Brain microvascular endothelial cell (primary cell): ENCODE results near the gene CLEC6A.
"Not testable (repeated sequence)": the region's sequence is repeated elsewhere in the genome, so short reads cannot be mapped to it uniquely, and the experiment has no call there.

Experiments
- DNase-seq: peaks from one replicate; pipeline ENCODE4 v3.0.0-alpha.2; 2020
- H3K27ac ChIP-seq: fragments of 250-450 bp; sonication (Bioruptor Pico); 2 replicates; pipeline ENCODE4 v1.5.1; 2020; ENCODE audit warnings: mild to moderate bottlenecking, moderate library complexity
- H3K27me3 ChIP-seq: fragments of 250-450 bp; sonication (Bioruptor Pico); replicated peaks from 2 replicates; pipeline ENCODE4 v1.5.1; 2020; ENCODE audit warnings: mild to moderate bottlenecking
- H3K36me3 ChIP-seq: fragments of 250-450 bp; sonication (Bioruptor Pico); replicated peaks from 2 replicates; pipeline ENCODE4 v1.5.1; 2020; ENCODE audit warnings: mild to moderate bottlenecking
- H3K4me3 ChIP-seq: 2 replicates; pipeline ENCODE4 v1.5.1; 2011; ENCODE audit warnings: low read depth, mild to moderate bottlenecking, control low read depth, low read length, moderate library complexity
- in situ Hi-C: cut with HindIII; loops from 2 replicates; pipeline ENCODE4 v1.10.0; 2017; ENCODE audit warnings: low sequenced_read_pairs, low pct_ligation_motif_present
- TF ChIP-seq, protein P1 (sequence below): IDR thresholded peaks from 2 replicates; pipeline ENCODE4 v1.5.1; 2011; ENCODE audit warnings: low read depth, mild to moderate bottlenecking, moderate library complexity, low read length, control low read depth, inconsistent platforms; ENCODE audit errors: missing control alignments

CLEC6A gene

GRCh38 chr12:8455727-8456360 is at the start of gene CLEC6A:
TSS of gene CLEC6A (plus strand) at chr12:8455962. CDS start at chr12:8456112, 150 bp downstream.
- H3K4me3 ChIP-seq, result no peak within 1 kb of the TSS
- in situ Hi-C loops, result no loop called here
- no peak within 1 kb of the TSS for H3K27ac ChIP-seq

DNA sequence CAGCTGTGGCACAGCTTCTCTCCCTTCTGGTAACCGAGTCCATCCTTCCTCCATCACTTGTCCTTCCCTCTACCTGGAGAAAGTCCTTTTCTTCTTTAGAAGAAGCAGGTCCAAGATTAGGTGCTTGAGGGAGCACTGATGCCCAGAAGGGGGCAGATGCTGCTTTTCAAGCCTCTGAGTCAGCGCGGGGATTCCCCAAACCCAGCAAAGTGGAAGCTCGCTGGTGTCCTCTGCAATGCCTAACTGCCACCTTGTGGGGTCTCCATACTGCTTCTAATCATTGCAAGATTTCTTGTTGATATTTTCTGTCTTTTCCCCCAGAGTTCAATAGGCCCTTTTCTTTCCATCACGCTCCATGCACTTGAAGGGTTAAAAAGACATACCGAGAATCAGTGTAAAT is 36.2 kb upstream of the CLEC6A start:
- not testable (repeated sequence) for H3K27ac ChIP-seq

More at GRCh38 chr12:8455727-8456360, at the start of gene CLEC6A:
- TF ChIP-seq, protein P1, sequence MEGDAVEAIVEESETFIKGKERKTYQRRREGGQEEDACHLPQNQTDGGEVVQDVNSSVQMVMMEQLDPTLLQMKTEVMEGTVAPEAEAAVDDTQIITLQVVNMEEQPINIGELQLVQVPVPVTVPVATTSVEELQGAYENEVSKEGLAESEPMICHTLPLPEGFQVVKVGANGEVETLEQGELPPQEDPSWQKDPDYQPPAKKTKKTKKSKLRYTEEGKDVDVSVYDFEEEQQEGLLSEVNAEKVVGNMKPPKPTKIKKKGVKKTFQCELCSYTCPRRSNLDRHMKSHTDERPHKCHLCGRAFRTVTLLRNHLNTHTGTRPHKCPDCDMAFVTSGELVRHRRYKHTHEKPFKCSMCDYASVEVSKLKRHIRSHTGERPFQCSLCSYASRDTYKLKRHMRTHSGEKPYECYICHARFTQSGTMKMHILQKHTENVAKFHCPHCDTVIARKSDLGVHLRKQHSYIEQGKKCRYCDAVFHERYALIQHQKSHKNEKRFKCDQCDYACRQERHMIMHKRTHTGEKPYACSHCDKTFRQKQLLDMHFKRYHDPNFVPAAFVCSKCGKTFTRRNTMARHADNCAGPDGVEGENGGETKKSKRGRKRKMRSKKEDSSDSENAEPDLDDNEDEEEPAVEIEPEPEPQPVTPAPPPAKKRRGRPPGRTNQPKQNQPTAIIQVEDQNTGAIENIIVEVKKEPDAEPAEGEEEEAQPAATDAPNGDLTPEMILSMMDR, result no peak
- Histone ChIP-seq H3K27me3 (no peaks in the 10 kb centered on the region), H3K36me3 (no peaks in the 10 kb centered on the region)
- DNase-seq, result no peak

DNA sequence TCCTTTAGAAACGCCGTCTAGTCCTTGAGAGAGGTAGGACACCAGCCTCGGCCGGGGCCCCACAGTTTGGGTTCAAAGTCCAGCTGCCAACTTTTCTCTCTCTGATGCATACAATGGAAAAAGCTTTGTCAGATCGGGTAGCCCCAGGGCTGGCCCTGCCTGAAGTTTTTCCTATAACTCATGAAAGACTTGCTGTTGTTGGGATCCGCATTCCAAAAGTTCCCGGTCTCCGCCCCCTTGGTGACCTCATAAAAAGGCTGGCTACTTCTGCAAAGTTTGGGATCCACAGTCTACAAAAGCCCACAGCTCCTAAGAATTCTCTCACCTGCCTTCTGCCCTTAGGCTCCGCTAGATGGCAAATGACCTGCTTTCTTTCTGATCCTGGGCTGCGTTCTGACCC is 35.3 kb upstream of the CLEC6A start:
- no peaks in the 10 kb centered on the region for H3K36me3 ChIP-seq
- in situ Hi-C loops, result no loop called here
- H3K27ac ChIP-seq, result no peak overlapping the region
- H3K4me3 ChIP-seq, result no peak overlapping the region
- TF ChIP-seq, protein P1, result no peak
- no peak for DNase-seq
- H3K27me3 ChIP-seq, result no peaks in the 10 kb centered on the region

More for the DNA sequence above, 36.2 kb upstream of the CLEC6A start:
- in situ Hi-C loops, DNase-seq, H3K27me3 ChIP-seq, H3K4me3 ChIP-seq, H3K36me3 ChIP-seq: not testable (repeated sequence)

GRCh38 chr12:8444536-8445278 is 11.1 kb upstream of the CLEC6A start:
- DNase-seq, in situ Hi-C loops, H3K27me3 ChIP-seq, H3K4me3 ChIP-seq, H3K36me3 ChIP-seq, H3K27ac ChIP-seq: not testable (repeated sequence)

DNA sequence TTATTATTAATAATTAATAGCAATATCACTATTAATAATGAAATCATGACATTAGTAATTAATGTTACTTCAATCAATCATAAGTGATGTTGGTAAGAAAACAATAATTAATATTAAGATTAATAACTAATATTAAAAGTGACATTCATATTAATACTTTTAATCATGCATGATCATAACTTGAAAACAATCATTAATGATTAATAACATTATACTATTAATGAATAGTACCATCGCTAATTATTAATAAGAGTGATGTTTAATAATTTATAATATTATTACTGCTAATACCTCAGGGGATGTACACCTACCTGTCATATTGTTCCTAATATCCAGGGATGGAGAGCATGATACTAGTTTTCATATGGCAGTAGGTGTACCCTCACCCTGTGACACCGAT is 10.0 kb upstream of the CLEC6A start:
- TF ChIP-seq, protein P1, result no peak
- no peaks in the 10 kb centered on the region for H3K27me3 ChIP-seq
- no peak overlapping the region for H3K4me3 ChIP-seq
- no peaks in the 10 kb centered on the region for H3K36me3 ChIP-seq
- in situ Hi-C loops, result no loop called here
- no peak for DNase-seq
- H3K27ac ChIP-seq, result no peak overlapping the region

DNA sequence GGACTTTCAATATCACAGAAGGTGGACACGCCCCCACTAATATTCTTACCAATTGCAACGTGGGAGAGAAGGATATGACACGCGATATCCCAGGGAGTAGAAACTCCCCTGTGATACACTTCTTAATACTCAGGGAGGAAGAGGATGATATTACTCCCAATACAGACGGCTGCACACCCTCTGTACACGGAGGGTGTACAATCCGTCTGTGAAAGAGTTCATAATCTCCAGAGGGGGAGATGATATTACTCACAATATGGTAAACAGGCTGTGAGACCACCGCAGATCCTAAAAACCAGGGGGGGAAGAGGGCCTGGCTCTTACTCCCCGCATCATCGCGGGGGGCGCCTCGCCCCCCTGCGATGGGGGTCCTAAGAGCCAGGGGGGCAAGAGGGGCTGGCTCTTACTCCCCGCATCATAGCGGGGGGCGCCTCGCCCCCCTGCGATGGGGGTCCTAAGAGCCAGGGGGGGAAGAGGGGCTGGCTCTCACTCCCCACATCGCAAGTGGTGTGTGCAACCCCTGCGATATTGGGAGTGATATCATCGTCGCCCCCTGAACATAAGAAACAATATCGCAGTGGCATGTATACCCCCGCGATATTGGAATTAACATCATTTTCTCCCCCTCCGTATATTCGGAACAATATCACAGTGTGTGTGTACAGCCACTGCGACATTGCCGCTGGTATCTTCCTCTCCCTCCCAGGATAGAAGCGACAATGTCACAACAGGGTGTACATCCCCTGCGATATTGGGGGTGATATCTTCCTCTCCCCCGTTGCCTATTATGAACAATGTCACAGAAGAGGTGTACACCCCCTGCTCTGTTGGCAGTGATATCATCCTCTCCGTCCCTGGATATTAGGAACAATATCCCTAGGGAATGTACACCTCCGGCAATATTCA is 8.9 kb upstream of the CLEC6A start:
- in situ Hi-C loops, result no loop called here
- H3K27ac ChIP-seq, result no peak overlapping the region
- H3K4me3 ChIP-seq, result no peak overlapping the region
- TF ChIP-seq, protein P1, result no peak
- no peak for DNase-seq
- no peaks in the 10 kb centered on the region for H3K36me3 ChIP-seq
- no peaks in the 10 kb centered on the region for H3K27me3 ChIP-seq
